HL-60 (cell line): ENCODE measurements around the gene FBXO21.

Experiments
- POLR2AphosphoS5 ChIP-seq: IDR thresholded peaks from 2 replicates; pipeline ENCODE4 v1.6.1; 2012; ENCODE audit warnings: low read depth
- TF ChIP-seq, protein P1 (sequence below): IDR thresholded peaks from one replicate; pipeline ENCODE4 v1.5.1; 2011; ENCODE audit warnings: low read length, control low read depth, inconsistent platforms; ENCODE audit not compliant: insufficient read depth
- TF ChIP-seq, protein P2 (sequence below): IDR thresholded peaks from 2 replicates; pipeline ENCODE4 v1.6.1; 2012; ENCODE audit warnings: low read depth; ENCODE audit not compliant: insufficient replicate concordance

DNA sequence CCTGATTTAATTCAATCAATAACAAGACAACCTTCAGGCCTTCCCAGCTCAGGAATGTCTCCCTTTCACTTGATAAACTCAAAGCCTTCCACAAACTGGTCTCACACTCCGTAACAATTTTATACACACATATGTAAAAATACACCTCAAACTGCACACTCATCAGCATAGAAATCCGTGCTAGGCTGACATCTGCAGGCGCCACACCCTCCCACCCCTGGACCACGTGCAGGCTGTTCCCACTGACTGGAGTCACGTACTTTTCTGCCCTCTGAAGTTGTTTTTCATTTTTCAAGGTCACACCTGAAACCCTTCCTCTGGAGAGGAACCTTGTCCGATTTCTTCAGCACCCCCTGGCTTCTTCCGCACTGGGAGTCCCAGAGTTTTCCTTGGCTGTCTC lies 27.6 kb downstream of the FBXO21 start:
- TF ChIP-seq, protein P1, sequence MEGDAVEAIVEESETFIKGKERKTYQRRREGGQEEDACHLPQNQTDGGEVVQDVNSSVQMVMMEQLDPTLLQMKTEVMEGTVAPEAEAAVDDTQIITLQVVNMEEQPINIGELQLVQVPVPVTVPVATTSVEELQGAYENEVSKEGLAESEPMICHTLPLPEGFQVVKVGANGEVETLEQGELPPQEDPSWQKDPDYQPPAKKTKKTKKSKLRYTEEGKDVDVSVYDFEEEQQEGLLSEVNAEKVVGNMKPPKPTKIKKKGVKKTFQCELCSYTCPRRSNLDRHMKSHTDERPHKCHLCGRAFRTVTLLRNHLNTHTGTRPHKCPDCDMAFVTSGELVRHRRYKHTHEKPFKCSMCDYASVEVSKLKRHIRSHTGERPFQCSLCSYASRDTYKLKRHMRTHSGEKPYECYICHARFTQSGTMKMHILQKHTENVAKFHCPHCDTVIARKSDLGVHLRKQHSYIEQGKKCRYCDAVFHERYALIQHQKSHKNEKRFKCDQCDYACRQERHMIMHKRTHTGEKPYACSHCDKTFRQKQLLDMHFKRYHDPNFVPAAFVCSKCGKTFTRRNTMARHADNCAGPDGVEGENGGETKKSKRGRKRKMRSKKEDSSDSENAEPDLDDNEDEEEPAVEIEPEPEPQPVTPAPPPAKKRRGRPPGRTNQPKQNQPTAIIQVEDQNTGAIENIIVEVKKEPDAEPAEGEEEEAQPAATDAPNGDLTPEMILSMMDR: no peak
- TF ChIP-seq, protein P2, sequence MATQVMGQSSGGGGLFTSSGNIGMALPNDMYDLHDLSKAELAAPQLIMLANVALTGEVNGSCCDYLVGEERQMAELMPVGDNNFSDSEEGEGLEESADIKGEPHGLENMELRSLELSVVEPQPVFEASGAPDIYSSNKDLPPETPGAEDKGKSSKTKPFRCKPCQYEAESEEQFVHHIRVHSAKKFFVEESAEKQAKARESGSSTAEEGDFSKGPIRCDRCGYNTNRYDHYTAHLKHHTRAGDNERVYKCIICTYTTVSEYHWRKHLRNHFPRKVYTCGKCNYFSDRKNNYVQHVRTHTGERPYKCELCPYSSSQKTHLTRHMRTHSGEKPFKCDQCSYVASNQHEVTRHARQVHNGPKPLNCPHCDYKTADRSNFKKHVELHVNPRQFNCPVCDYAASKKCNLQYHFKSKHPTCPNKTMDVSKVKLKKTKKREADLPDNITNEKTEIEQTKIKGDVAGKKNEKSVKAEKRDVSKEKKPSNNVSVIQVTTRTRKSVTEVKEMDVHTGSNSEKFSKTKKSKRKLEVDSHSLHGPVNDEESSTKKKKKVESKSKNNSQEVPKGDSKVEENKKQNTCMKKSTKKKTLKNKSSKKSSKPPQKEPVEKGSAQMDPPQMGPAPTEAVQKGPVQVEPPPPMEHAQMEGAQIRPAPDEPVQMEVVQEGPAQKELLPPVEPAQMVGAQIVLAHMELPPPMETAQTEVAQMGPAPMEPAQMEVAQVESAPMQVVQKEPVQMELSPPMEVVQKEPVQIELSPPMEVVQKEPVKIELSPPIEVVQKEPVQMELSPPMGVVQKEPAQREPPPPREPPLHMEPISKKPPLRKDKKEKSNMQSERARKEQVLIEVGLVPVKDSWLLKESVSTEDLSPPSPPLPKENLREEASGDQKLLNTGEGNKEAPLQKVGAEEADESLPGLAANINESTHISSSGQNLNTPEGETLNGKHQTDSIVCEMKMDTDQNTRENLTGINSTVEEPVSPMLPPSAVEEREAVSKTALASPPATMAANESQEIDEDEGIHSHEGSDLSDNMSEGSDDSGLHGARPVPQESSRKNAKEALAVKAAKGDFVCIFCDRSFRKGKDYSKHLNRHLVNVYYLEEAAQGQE: no peak
- TF ChIP-seq POLR2AphosphoS5: no peak
